Mucosa of gallbladder (tissue), 1 donor: Measurements from ENCODE around the gene CALM3. TPM values are rescaled to one million over a fixed set of nuclear protein-coding genes. Genes with fewer than 3 reads are reported as not detected.

Experiments used
- DNase-seq: peaks from one replicate; pipeline ENCODE4 v3.0.0-alpha.2; 2020; ENCODE audit warnings: low spot score
- total RNA-seq: library from RNA; stranded (reverse); gene quantifications from one replicate; pipeline ENCODE4 v1.2.1, GENCODE V29; 2021
- donor health status: DM: no; HTN: no; CAD: no.

The CALM3 gene
- total RNA-seq, 1 donor from 2014 or later: 325 TPM

GRCh38 chr19:46599716-46600373 lies 1.3 kb upstream of the CALM3 start:
- no peak for DNase-seq

- DNase-seq: peak; percentile 98
These were observed 479 bp upstream of the CALM3 start for GRCh38 chr19:46600384-46601317.

- DNase-seq: no peak
These were observed 1.5 kb downstream of the CALM3 start for GRCh38 chr19:46602392-46603194.

GRCh38 chr19:46603195-46603637 lies 2.1 kb downstream of the CALM3 start:
- DNase-seq: peak; percentile 69

GRCh38 chr19:46603752-46604231 lies 2.7 kb downstream of the CALM3 start:
- DNase-seq: no peak

- DNase-seq: no peak
These were observed 3.7 kb downstream of the CALM3 start for GRCh38 chr19:46604781-46605355.

GRCh38 chr19:46605356-46605821 lies 4.3 kb downstream of the CALM3 start:
- no peak for DNase-seq

GRCh38 chr19:46606019-46606418 lies 4.9 kb downstream of the CALM3 start:
- no peak for DNase-seq

- no peak for DNase-seq
These were observed 5.7 kb downstream of the CALM3 start for GRCh38 chr19:46606681-46607447.

GRCh38 chr19:46607448-46607841 lies 6.3 kb downstream of the CALM3 start:
- no peak for DNase-seq

GRCh38 chr19:46608178-46608577 lies 7.0 kb downstream of the CALM3 start:
- no peak for DNase-seq

- DNase-seq: no peak
These were observed 7.6 kb downstream of the CALM3 start for GRCh38 chr19:46608581-46609345.

- DNase-seq: no peak
These were observed 8.6 kb downstream of the CALM3 start for GRCh38 chr19:46609511-46610412.

- DNase-seq: no peak
These were observed 9.3 kb downstream of the CALM3 start for GRCh38 chr19:46610413-46610775.

- DNase-seq: no peak
These were observed 10.0 kb downstream of the CALM3 start for GRCh38 chr19:46610851-46611770.

GRCh38 chr19:46611776-46612175 lies 10.6 kb downstream of the CALM3 start:
- no peak for DNase-seq

GRCh38 chr19:46613525-46613924 lies 12.4 kb downstream of the CALM3 start:
- no peak for DNase-seq
